ENCODE measurements around the gene ADD3. TPM values are rescaled to one million over a fixed set of nuclear protein-coding genes. Genes with fewer than 3 reads are reported as not detected.

Gene ADD3
- total RNA-seq, 1 experiment from 2014 or later, result 59.9 TPM

GRCh38 chr10:109995595-109995994 lies 12.2 kb upstream of the ADD3 start:
- peaks cover 14% of the 10 kb centered on the region in 2 experiments for H3K4me1 Mint-ChIP-seq
- H3K9ac ChIP-seq (ENCODE audit: extremely low read depth, insufficient read length, low read length), result no peak overlapping the region
- H3K23ac ChIP-seq (ENCODE audit: insufficient read length, low read depth, low read length), result no peak overlapping the region
- H2BK20ac ChIP-seq (ENCODE audit: low read depth, low read length, poor library complexity, severe bottlenecking), result no peak overlapping the region
- no peaks in the 10 kb centered on the region for H3K9me3 ChIP-seq (ENCODE audit: control insufficient read depth, low read depth, low read length)
- no peak overlapping the region for H3K56ac ChIP-seq (ENCODE audit: insufficient read length, low read depth, low read length)
- H2BK12ac ChIP-seq (ENCODE audit: insufficient read length, low read depth, low read length), result no peak overlapping the region
- H3K79me2 ChIP-seq (ENCODE audit: insufficient read depth, low read length), result no peaks in the 10 kb centered on the region
- H3K79me1 ChIP-seq (ENCODE audit: insufficient read depth, low read depth, low read length, poor library complexity, severe bottlenecking), result no peaks in the 10 kb centered on the region
- no peak overlapping the region for H2BK15ac ChIP-seq (ENCODE audit: low read depth, low read length)
- WGBS (ENCODE audit: extremely low coverage, insufficient read length, low lambda C conversion rate), result no CpG with 5 or more reads among the region's 3 CpGs
- H3T11ph ChIP-seq (ENCODE audit: low read length), result no peak overlapping the region
- no peak overlapping the region for H3K4me2 ChIP-seq (ENCODE audit: insufficient read depth, insufficient read length, low read length)
- H3K27ac Mint-ChIP-seq, result no peak overlapping the region
- H3K14ac ChIP-seq (ENCODE audit: insufficient read depth, low read length), result no peak overlapping the region
- H3K4ac ChIP-seq (ENCODE audit: low read depth, low read length), result no peak overlapping the region
- no peak overlapping the region for H4K8ac ChIP-seq (replicated peaks; ENCODE audit: insufficient read length, low read depth, low read length)
- no peak overlapping the region for H2BK120ac ChIP-seq (ENCODE audit: low read depth, low read length, poor library complexity, severe bottlenecking)
- no peak for DNase-seq
- H3K36me3 Mint-ChIP-seq (ENCODE audit: insufficient read depth in 1 of 3, low read depth in 3 of 3), result no peaks in the 10 kb centered on the region
- H3K4me1 ChIP-seq (ENCODE audit: insufficient read depth, low read length), result no peaks in the 10 kb centered on the region; the same call in 1 of the 2 replicates
- H4K20me1 ChIP-seq (ENCODE audit: control insufficient read depth, insufficient read depth, insufficient read length), result no peaks in the 10 kb centered on the region
- no peak overlapping the region for H2AK5ac ChIP-seq (ENCODE audit: insufficient read length, low read length)
- H3K23me2 ChIP-seq (ENCODE audit: insufficient read length, low read depth, low read length, poor library complexity, severe bottlenecking), result no peaks in the 10 kb centered on the region
- H3K9me3 Mint-ChIP-seq, result no peaks in the 10 kb centered on the region
- H2BK5ac ChIP-seq (ENCODE audit: insufficient read length, low read length), result no peak overlapping the region
- H3K27me3 ChIP-seq (ENCODE audit: insufficient read depth, low read length), result no peaks in the 10 kb centered on the region
- no peak overlapping the region for H3K27ac ChIP-seq (ENCODE audit: insufficient read length, low read depth, low read length)
- no peak overlapping the region for H2AFZ ChIP-seq (ENCODE audit: low read length)
- TF ChIP-seq, protein P1, sequence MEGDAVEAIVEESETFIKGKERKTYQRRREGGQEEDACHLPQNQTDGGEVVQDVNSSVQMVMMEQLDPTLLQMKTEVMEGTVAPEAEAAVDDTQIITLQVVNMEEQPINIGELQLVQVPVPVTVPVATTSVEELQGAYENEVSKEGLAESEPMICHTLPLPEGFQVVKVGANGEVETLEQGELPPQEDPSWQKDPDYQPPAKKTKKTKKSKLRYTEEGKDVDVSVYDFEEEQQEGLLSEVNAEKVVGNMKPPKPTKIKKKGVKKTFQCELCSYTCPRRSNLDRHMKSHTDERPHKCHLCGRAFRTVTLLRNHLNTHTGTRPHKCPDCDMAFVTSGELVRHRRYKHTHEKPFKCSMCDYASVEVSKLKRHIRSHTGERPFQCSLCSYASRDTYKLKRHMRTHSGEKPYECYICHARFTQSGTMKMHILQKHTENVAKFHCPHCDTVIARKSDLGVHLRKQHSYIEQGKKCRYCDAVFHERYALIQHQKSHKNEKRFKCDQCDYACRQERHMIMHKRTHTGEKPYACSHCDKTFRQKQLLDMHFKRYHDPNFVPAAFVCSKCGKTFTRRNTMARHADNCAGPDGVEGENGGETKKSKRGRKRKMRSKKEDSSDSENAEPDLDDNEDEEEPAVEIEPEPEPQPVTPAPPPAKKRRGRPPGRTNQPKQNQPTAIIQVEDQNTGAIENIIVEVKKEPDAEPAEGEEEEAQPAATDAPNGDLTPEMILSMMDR (conservative IDR thresholded peaks at IDR 0.05), result no peak
- H3K18ac ChIP-seq (ENCODE audit: insufficient read length, low read depth, low read length), result no peak overlapping the region
- no peak overlapping the region for H4K5ac ChIP-seq (ENCODE audit: insufficient read length, low read depth, low read length)
- no peak overlapping the region for H3K4me3 Mint-ChIP-seq
- no peak overlapping the region for H4K91ac ChIP-seq (ENCODE audit: insufficient read length, low read depth, low read length)
- no peaks in the 10 kb centered on the region; the same call in 1 of the 2 replicates for H3K27me3 Mint-ChIP-seq (ENCODE audit: low read depth)

Measured in H9 (cell line).